Nephron progenitor cell (in vitro differentiated cells): ENCODE measurements around the gene LAMA2.

Experiments used
- DNase-seq: peaks from one replicate; pipeline ENCODE4 v3.0.0; 2021
- H3K27ac Mint-ChIP-seq: 2 replicates; pipeline ENCODE4 v1.8.0; 2021; ENCODE audit warnings: mild to moderate bottlenecking, moderate library complexity, mixed read lengths
- H3K27me3 Mint-ChIP-seq: 2 replicates; pipeline ENCODE4 v1.8.0; 2021; ENCODE audit warnings: mild to moderate bottlenecking, low read depth, mixed read lengths; ENCODE audit not compliant: poor library complexity
- H3K36me3 Mint-ChIP-seq: 2 replicates; pipeline ENCODE4 v1.8.0; 2021; ENCODE audit warnings: low read depth, mixed read lengths
- H3K4me1 Mint-ChIP-seq: 2 replicates; pipeline ENCODE4 v1.8.0; 2021; ENCODE audit warnings: mixed read lengths
- H3K4me3 Mint-ChIP-seq: 2 replicates; pipeline ENCODE4 v1.8.0; 2021; ENCODE audit warnings: mild to moderate bottlenecking, moderate library complexity, mixed read lengths
- H3K9me3 Mint-ChIP-seq: 2 replicates; pipeline ENCODE4 v1.8.0; 2021; ENCODE audit warnings: mild to moderate bottlenecking, moderate library complexity, mixed read lengths
- CTCF ChIP-seq: fragments of 200-600 bp; sonication (generic); IDR thresholded peaks from 2 replicates; pipeline ENCODE4 v1.5.0; 2021; ENCODE audit warnings: antibody characterized with exemption

Gene LAMA2

GRCh38 chr6:129134535-129134934 is 251.6 kb downstream of the LAMA2 start:
- H3K27ac Mint-ChIP-seq = no peak overlapping the region
- no peaks in the 10 kb centered on the region for H3K36me3 Mint-ChIP-seq
- DNase-seq = no peak
- H3K4me3 Mint-ChIP-seq = no peak overlapping the region
- TF ChIP-seq CTCF = no peak
- H3K27me3 Mint-ChIP-seq = no peaks in the 10 kb centered on the region
- no peaks in the 10 kb centered on the region for H3K9me3 Mint-ChIP-seq
- no peaks in the 10 kb centered on the region for H3K4me1 Mint-ChIP-seq

GRCh38 chr6:129135451-129135850 is 252.5 kb downstream of the LAMA2 start:
- H3K4me3 Mint-ChIP-seq = no peak overlapping the region
- no peaks in the 10 kb centered on the region for H3K9me3 Mint-ChIP-seq
- no peaks in the 10 kb centered on the region for H3K4me1 Mint-ChIP-seq
- no peak for TF ChIP-seq CTCF
- no peak overlapping the region for H3K27ac Mint-ChIP-seq
- no peaks in the 10 kb centered on the region for H3K27me3 Mint-ChIP-seq
- no peak for DNase-seq
- no peaks in the 10 kb centered on the region for H3K36me3 Mint-ChIP-seq

- Mint-ChIP-seq H3K27ac (no peak overlapping the region), H3K9me3 (no peaks in the 10 kb centered on the region), H3K27me3 (no peaks in the 10 kb centered on the region), H3K4me1 (no peaks in the 10 kb centered on the region), H3K36me3 (no peaks in the 10 kb centered on the region), H3K4me3 (no peak overlapping the region)
- no peak for DNase-seq
- no peak for TF ChIP-seq CTCF
Observed at GRCh38 chr6:129136751-129137150, 253.8 kb downstream of the LAMA2 start.

GRCh38 chr6:129138739-129139405 is 255.9 kb downstream of the LAMA2 start:
- Mint-ChIP-seq H3K4me3 (no peak overlapping the region), H3K36me3 (no peaks in the 10 kb centered on the region), H3K4me1 (no peaks in the 10 kb centered on the region), H3K27ac (no peak overlapping the region), H3K9me3 (no peaks in the 10 kb centered on the region), H3K27me3 (no peaks in the 10 kb centered on the region)
- no peak for TF ChIP-seq CTCF
- DNase-seq = no peak

GRCh38 chr6:129140526-129140925 is 257.6 kb downstream of the LAMA2 start:
- no peaks in the 10 kb centered on the region for H3K36me3 Mint-ChIP-seq
- no peaks in the 10 kb centered on the region for H3K27me3 Mint-ChIP-seq
- no peaks in the 10 kb centered on the region for H3K4me1 Mint-ChIP-seq
- H3K27ac Mint-ChIP-seq = no peak overlapping the region
- no peak for TF ChIP-seq CTCF
- no peak for DNase-seq
- no peak overlapping the region for H3K4me3 Mint-ChIP-seq
- H3K9me3 Mint-ChIP-seq = no peaks in the 10 kb centered on the region

GRCh38 chr6:129141499-129141898 is 258.6 kb downstream of the LAMA2 start:
- TF ChIP-seq CTCF = no peak
- no peak for DNase-seq
- no peak overlapping the region for H3K27ac Mint-ChIP-seq
- H3K4me1 Mint-ChIP-seq = no peaks in the 10 kb centered on the region
- H3K27me3 Mint-ChIP-seq = no peaks in the 10 kb centered on the region
- H3K9me3 Mint-ChIP-seq = no peaks in the 10 kb centered on the region
- no peaks in the 10 kb centered on the region for H3K36me3 Mint-ChIP-seq
- H3K4me3 Mint-ChIP-seq = no peak overlapping the region
